Tibial artery (tissue), 4 donors: ENCODE measurements around the gene AACS.

Source experiments
- DNase-seq, 2 donors: peaks; one replicate each; pipeline ENCODE4 v3.0.0-alpha.2; 2019
- H3K27ac ChIP-seq, 2 donors: fragments of 200-600 bp; sonication (generic) in 1 of 2; 1 replicate in 1 of 2; 2 replicates in 1 of 2; pipeline ENCODE4 v1.5.1; 2018 to 2019; ENCODE audit warnings: mild to moderate bottlenecking in 1 of 2
- H3K27me3 ChIP-seq, 2 donors: fragments of 200-600 bp; sonication (generic) in 1 of 2; one replicate each; pipeline versions ENCODE4 v1.5.1 to v1.6.0; 2016 to 2019
- H3K36me3 ChIP-seq, 3 donors: fragments of 200-600 bp; sonication (generic) in 2 of 3; one replicate each; pipeline ENCODE4 v1.5.1; 2016 to 2019; ENCODE audit warnings: mild to moderate bottlenecking in 2 of 3
- H3K4me1 ChIP-seq, 4 donors: fragments of 200-600 bp; sonication (generic) in 2 of 4; 1 replicate in 3 of 4; 2 replicates in 1 of 4; pipeline ENCODE4 v1.5.1; 2016 to 2019
- H3K4me3 ChIP-seq, 2 donors: fragments of 200-600 bp; sonication (generic) in 1 of 2; 1 replicate in 1 of 2; 2 replicates in 1 of 2; pipeline ENCODE4 v1.5.1; 2018 to 2019; ENCODE audit warnings: mild to moderate bottlenecking in 2 of 2
- H3K9me3 ChIP-seq, 3 donors: fragments of 200-600 bp; sonication (generic) in 1 of 3; one replicate each; pipeline ENCODE4 v1.5.1; 2016 to 2019
- intact Hi-C: fragments of 100-400 bp; cut with DNase I; formaldehyde crosslinking; loops from one replicate; pipeline ENCODE4 v1.15.0; 2023; ENCODE audit warnings: low total_unique reads
- TF ChIP-seq, protein P1 (sequence below), 2 experiments: fragments of 200-600 bp in 1 of 2; fragments of 450-650 bp in 1 of 2; IDR thresholded peaks; one replicate each; pipeline ENCODE4 v1.5.1; 2017 to 2019; ENCODE audit warnings: antibody characterized with exemption in 2 of 2, mild to moderate bottlenecking in 1 of 2, moderate library complexity in 1 of 2

The AACS gene

DNA sequence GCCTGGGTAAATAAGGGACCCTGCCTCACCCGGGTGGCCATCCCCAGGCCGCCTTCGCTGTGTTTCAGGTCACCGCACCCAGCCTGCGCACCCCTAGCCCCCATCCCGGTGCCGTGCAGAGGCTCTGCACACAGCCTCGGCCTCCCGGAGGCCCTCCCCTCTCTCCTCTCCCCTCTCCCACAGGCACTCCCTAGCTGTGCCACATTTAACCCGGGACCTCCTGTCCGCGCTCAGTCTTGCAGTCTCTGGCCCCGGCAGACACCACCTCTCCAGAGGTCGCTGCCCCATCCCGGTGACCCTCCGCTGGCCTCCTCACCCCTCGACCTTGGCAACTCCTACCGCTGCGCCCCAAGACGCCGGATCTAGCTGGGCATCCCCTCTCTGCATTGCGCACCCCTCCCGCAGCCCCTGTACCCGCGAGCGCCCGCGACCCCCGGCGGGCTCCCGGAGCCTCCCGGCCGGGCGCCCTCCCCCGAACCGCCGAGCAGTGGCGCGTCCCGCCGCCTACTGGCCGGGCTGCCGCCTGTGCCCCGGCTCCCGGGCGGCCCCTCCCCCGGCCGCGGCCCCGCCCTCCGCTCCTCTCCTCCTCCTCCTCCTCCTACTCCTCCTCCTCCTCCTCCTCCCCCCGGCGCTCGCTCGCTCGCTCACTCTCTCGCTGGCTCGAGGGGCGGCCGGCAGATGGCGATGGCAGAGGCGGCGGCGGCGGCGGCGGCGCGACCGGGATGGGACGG lies 120.7 kb downstream of the AACS start, which contains the start of gene TMEM132B:
Gene TMEM132B (plus strand): TSS at position 647 of the 731 bp plus-strand sequence.
- peaks cover 0 to 40% (median 32%) of the 10 kb centered on the region in 4 donors for H3K4me1 ChIP-seq
- peak within 1 kb of the TSS; percentile 35 to 50 for H3K4me3 ChIP-seq
- H3K9me3 ChIP-seq, result no peaks in the 10 kb centered on the region
- intact Hi-C loops, result loop anchor here (10.0 kb wide), 1 partner anchor 1689 kb away; no protein-coding TSS in a partner anchor
- TF ChIP-seq, protein P1, sequence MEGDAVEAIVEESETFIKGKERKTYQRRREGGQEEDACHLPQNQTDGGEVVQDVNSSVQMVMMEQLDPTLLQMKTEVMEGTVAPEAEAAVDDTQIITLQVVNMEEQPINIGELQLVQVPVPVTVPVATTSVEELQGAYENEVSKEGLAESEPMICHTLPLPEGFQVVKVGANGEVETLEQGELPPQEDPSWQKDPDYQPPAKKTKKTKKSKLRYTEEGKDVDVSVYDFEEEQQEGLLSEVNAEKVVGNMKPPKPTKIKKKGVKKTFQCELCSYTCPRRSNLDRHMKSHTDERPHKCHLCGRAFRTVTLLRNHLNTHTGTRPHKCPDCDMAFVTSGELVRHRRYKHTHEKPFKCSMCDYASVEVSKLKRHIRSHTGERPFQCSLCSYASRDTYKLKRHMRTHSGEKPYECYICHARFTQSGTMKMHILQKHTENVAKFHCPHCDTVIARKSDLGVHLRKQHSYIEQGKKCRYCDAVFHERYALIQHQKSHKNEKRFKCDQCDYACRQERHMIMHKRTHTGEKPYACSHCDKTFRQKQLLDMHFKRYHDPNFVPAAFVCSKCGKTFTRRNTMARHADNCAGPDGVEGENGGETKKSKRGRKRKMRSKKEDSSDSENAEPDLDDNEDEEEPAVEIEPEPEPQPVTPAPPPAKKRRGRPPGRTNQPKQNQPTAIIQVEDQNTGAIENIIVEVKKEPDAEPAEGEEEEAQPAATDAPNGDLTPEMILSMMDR (IDR thresholded peaks at IDR 0.05), result peak; percentile 18 to 31
- peak; percentile 32 to 74 for DNase-seq
- H3K27me3 ChIP-seq, result peaks cover 0 to 60% of the 10 kb centered on the region in 2 donors
- H3K36me3 ChIP-seq, result no peaks in the 10 kb centered on the region
- no peak within 1 kb of the TSS for H3K27ac ChIP-seq

DNA sequence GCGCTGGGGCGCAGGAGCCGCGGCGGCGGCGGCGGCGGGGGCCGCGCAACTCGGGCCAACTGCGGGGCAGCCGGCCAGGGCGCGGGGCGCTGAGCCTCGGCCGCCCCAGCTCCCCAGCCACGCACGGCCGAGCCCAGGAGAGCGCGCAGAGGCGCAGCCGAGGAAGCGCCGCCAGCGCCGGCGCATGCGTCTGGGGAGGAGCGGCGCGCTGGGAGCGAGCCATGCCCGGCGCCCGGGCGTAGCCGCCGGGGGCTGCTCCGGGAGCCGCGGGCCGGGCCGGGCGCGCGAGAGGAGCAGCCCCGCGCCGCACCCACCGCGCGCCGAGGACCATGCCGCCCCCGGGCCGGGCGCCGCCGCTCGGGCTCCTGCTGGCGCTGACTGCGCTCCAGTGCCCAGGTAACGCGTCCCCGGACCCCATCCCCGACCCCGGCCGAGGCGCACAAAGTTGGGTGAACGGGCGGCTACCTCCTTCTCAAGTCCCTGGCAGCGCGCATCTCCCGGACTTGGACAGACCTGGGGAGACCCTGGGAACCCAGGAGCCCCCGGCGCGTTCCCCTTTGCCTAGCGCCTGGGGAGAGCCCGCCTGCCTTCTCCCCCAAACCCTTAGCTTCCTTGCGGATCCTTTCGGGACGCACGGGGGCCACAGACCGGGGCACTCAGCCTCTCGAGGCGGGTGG lies 121.4 kb downstream of the AACS start:
- Histone ChIP-seq H3K9me3 (no peaks in the 10 kb centered on the region), H3K4me1 (peaks cover 0 to 40% (median 32%) of the 10 kb centered on the region in 4 donors), H3K27ac (no peak overlapping the region), H3K4me3 (peak overlapping the region; percentile 35 to 50), H3K27me3 (peaks cover 0 to 61% of the 10 kb centered on the region in 2 donors), H3K36me3 (no peaks in the 10 kb centered on the region)
- TF ChIP-seq, protein P1 (IDR thresholded peaks at IDR 0.05), result no peak
- no peak for DNase-seq
- intact Hi-C loops, result loop anchor here (10.0 kb wide), 1 partner anchor 1688 kb away; no protein-coding TSS in a partner anchor

DNA sequence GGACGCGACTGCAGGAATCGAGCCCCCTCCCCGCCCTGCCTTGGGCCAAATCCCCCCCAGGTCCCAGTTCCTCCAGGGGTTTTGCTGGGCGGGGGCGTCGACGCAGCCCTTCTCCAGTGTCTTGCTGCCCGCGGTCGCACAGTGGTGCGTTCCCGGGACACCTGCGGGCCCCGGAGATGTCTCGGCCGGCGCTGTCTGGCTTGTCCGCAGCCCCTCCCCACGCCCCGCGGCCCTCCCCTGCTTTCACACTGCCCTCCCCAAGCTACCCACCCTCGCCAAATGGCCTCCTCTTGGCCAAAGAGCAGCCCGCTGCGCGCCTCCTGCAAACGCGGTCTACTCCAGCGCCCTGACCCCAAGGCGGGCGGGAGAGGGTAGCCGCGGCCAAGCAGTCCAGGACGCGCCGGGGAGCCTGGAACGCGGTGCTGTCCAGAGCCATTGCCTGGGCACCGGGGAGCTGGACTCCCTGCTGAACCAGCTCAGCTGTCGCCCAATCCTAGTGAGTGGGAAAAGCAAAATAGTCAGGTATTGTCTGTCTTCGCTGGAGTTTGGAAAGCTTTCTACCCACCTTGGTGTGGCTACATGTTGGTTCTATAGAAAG lies 122.0 kb downstream of the AACS start:
- intact Hi-C loops, result loop anchor here (10.0 kb wide), 1 partner anchor 1688 kb away; no protein-coding TSS in a partner anchor
- H3K36me3 ChIP-seq, result no peaks in the 10 kb centered on the region
- H3K4me3 ChIP-seq, result peak overlapping the region; percentile 35 to 50
- H3K4me1 ChIP-seq, result peaks cover 0 to 40% (median 32%) of the 10 kb centered on the region in 4 donors
- peaks cover 0 to 61% of the 10 kb centered on the region in 2 donors for H3K27me3 ChIP-seq
- DNase-seq, result no peak
- TF ChIP-seq, protein P1 (IDR thresholded peaks at IDR 0.05), result no peak
- no peaks in the 10 kb centered on the region for H3K9me3 ChIP-seq
- no peak overlapping the region for H3K27ac ChIP-seq

DNA sequence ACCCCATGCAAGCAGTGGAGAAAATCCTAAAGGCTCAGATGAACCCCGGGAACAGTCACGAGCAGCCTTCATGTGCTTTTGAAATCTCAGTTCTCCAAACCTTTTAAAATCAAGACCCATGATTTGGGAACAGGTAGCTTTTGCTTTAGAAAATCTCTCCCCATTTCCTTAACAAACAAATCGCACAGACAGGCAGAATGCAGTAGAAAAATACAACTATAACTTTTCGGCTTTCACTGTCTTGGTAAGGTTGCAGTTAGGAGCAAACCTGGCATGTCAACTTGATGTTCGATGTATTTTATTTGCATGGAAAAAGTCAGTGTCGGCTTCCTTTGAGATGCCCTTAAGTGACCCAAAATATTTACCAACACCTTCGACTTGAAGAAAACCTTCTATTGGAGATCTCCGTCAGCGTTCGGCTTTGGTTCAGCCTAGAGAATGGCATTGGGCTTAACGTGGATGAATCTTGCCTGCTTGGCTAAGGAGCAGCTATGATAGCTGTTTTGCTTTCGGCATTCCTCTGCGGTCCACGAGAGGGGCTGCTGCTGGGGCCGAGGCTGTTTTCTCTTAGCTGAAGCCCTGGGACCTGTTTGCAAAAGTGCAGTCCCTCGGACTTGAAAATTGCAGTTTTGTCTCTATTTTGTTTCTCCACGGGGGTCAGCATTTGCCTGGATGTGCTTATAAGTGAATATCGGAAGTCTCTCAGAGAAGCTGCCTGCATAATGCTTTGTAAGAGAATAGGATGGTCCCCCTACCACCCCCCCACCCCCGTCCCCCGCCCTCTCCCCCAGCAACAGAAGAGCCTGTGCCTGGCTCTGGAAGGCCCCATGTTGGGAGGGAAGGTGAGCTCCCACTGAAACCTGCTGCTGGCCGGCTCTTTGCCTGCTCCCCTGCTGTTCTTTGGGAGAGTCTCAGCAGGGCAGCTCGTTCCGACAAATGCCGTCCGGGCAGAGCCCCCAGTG lies 122.8 kb downstream of the AACS start:
- intact Hi-C loops, result loop anchor here (10.0 kb wide), 1 partner anchor 1687 kb away; no protein-coding TSS in a partner anchor
- H3K4me1 ChIP-seq, result peaks cover 0 to 40% (median 32%) of the 10 kb centered on the region in 4 donors
- no peak for DNase-seq
- no peaks in the 10 kb centered on the region for H3K9me3 ChIP-seq
- peak overlapping the region in 1 of 2 donors; percentile 50 for H3K4me3 ChIP-seq
- H3K36me3 ChIP-seq, result no peaks in the 10 kb centered on the region
- peaks cover 0 to 62% of the 10 kb centered on the region in 2 donors for H3K27me3 ChIP-seq
- no peak overlapping the region for H3K27ac ChIP-seq
- TF ChIP-seq, protein P1 (IDR thresholded peaks at IDR 0.05), result no peak
